ENCODE results near the gene VEGFA. TPM values are rescaled to one million over a fixed set of nuclear protein-coding genes. Genes with fewer than 3 reads are reported as not detected.

The VEGFA gene
- polyA plus RNA-seq, 3 donors = 19.0 to 454 (median 32.0) TPM

DNA sequence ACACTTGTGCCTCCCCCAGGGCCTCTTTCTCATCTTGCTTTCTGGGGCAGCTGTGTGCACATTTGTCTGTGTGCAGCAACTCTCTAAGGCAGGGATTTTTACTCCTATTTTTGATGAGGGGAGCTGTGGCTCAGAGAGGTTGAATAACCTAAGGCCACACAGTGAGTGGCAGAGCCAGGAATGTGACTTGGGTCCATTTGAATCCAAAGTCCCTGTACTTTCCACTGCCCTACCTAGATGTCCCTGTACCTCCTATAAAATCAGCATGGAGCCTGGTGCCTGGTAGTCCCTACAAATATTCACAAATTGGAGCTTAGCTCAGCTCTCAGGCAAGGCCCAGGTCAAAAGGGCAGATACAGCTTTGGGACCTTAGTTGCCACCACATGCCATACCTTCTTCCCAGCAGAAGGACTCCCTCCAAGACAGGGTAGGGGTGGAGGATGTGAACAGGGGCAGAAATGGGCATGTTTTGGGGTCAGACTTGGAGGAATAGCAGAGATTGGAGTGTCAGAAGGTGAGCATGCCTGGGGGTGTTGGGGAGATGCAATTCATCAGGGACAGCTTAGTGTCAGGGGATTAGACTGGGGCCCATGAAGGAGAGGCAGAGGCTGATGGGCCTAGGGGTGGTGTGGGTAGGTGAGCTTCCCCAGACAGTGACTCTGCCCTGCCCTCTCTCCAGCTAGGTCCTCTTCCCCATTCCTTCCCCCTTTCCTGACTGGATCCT, 4.1 kb upstream of the VEGFA start:
- peaks cover 21 to 24% of the 10 kb centered on the region in 2 donors for H3K4me1 ChIP-seq (ENCODE audit: control insufficient read depth in 1 of 2, insufficient read depth in 2 of 2, low read length in 2 of 2)
- no peaks in the 10 kb centered on the region for H3K9me3 ChIP-seq (replicated peaks in 1 of 2; ENCODE audit: control insufficient read depth in 1 of 2, insufficient read depth in 1 of 2, low read length in 2 of 2)
- peaks cover 0 to 2% (median 0%) of the 10 kb centered on the region in 7 donors for H3K9me3 Mint-ChIP-seq
- H3K4me3 Mint-ChIP-seq = no peak overlapping the region
- H3K4me3 ChIP-seq (replicated peaks in 1 of 3; ENCODE audit: low read depth in 2 of 3, low read length in 3 of 3) = no peak overlapping the region
- H4K20me1 ChIP-seq (ENCODE audit: insufficient read depth, low read length) = peaks cover 7% of the 10 kb centered on the region
- no peak overlapping the region for H3K27ac ChIP-seq (ENCODE audit: low read depth in 1 of 2, low read length in 2 of 2)
- no peak overlapping the region for H2AFZ ChIP-seq (ENCODE audit: insufficient read depth, low read depth, low read length, poor library complexity, severe bottlenecking)
- no peaks in the 10 kb centered on the region for H3K36me3 ChIP-seq (replicated peaks in 1 of 2; ENCODE audit: control insufficient read depth in 1 of 2, insufficient read depth in 2 of 2, low read length in 2 of 2)
- H3K9ac ChIP-seq (ENCODE audit: insufficient read depth, low read length, poor library complexity, severe bottlenecking) = no peak overlapping the region
- no peak for DNase-seq
- intact Hi-C loops (cut with micrococcal nuclease) = loop anchor here in 1 of 2 donors (5.0 kb wide), 2 partner anchors 39 to 51 kb away; no protein-coding TSS in a partner anchor
- H3K4me2 ChIP-seq (replicated peaks; ENCODE audit: extremely low read depth, low read length, poor library complexity, severe bottlenecking) = no peak overlapping the region
- peak overlapping the region in 1 of 7 donors; percentile 26 for H3K27ac Mint-ChIP-seq
- H3K27me3 Mint-ChIP-seq (ENCODE audit: low read depth in 3 of 3) = peaks cover 16 to 19% (median 17%) of the 10 kb centered on the region in 3 donors
- H3K79me2 ChIP-seq (ENCODE audit: insufficient read depth, low read length) = peaks cover 4% of the 10 kb centered on the region
- TF ChIP-seq, protein P1, sequence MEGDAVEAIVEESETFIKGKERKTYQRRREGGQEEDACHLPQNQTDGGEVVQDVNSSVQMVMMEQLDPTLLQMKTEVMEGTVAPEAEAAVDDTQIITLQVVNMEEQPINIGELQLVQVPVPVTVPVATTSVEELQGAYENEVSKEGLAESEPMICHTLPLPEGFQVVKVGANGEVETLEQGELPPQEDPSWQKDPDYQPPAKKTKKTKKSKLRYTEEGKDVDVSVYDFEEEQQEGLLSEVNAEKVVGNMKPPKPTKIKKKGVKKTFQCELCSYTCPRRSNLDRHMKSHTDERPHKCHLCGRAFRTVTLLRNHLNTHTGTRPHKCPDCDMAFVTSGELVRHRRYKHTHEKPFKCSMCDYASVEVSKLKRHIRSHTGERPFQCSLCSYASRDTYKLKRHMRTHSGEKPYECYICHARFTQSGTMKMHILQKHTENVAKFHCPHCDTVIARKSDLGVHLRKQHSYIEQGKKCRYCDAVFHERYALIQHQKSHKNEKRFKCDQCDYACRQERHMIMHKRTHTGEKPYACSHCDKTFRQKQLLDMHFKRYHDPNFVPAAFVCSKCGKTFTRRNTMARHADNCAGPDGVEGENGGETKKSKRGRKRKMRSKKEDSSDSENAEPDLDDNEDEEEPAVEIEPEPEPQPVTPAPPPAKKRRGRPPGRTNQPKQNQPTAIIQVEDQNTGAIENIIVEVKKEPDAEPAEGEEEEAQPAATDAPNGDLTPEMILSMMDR (IDR thresholded peaks at IDR 0.05) = no peak
- H3K27me3 ChIP-seq (ENCODE audit: control insufficient read depth in 2 of 2, insufficient read depth in 2 of 2, low read length in 2 of 2) = peaks cover 0 to 1% of the 10 kb centered on the region in 2 donors
- peaks cover 28% of the 10 kb centered on the region for H3K4me1 Mint-ChIP-seq
- no peaks in the 10 kb centered on the region for H3K36me3 Mint-ChIP-seq

DNA sequence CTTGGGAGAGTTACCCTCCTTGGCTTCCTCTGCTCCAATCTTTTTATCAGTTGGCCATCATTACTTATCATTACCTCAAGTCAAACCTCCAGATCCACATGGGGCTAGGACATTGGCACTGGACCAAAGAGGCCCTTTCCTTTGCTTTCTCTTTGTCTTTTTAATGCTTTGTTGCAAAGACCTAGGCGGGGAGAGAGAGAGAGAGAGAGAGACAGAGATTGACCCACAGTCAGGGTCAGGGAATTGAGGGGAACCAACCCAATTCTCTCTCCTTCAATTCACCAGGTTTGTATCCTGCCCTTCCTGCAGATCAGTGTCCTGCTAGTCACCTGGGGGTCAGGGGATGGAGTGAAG, 3.5 kb upstream of the VEGFA start:
- Histone ChIP-seq H3K79me2 (ENCODE audit: insufficient read depth, low read length) (peaks cover 9% of the 10 kb centered on the region), H3K9me3 (replicated peaks in 1 of 2; ENCODE audit: control insufficient read depth in 1 of 2, insufficient read depth in 1 of 2, low read length in 2 of 2) (no peaks in the 10 kb centered on the region), H3K4me1 (ENCODE audit: control insufficient read depth in 1 of 2, insufficient read depth in 2 of 2, low read length in 2 of 2) (peaks cover 21 to 24% of the 10 kb centered on the region in 2 donors), H3K27ac (ENCODE audit: low read depth in 1 of 2, low read length in 2 of 2) (no peak overlapping the region), H3K9ac (ENCODE audit: insufficient read depth, low read length, poor library complexity, severe bottlenecking) (no peak overlapping the region), H4K20me1 (ENCODE audit: insufficient read depth, low read length) (peaks cover 12% of the 10 kb centered on the region), H3K27me3 (ENCODE audit: control insufficient read depth in 2 of 2, insufficient read depth in 2 of 2, low read length in 2 of 2) (no peaks in the 10 kb centered on the region), H3K36me3 (replicated peaks in 1 of 2; ENCODE audit: control insufficient read depth in 1 of 2, insufficient read depth in 2 of 2, low read length in 2 of 2) (no peaks in the 10 kb centered on the region), H3K4me2 (replicated peaks; ENCODE audit: extremely low read depth, low read length, poor library complexity, severe bottlenecking) (no peak overlapping the region), H2AFZ (ENCODE audit: insufficient read depth, low read depth, low read length, poor library complexity, severe bottlenecking) (no peak overlapping the region), H3K4me3 (replicated peaks in 1 of 3; ENCODE audit: low read depth in 2 of 3, low read length in 3 of 3) (no peak overlapping the region)
- WGBS (ENCODE audit: insufficient coverage) = no CpG with 5 or more reads among the region's 1 CpG
- peaks cover 28% of the 10 kb centered on the region for H3K4me1 Mint-ChIP-seq
- TF ChIP-seq, protein P1 (IDR thresholded peaks at IDR 0.05) = no peak
- intact Hi-C loops (cut with micrococcal nuclease) = loop anchor here in 1 of 2 donors (5.0 kb wide), 2 partner anchors 39 to 51 kb away; no protein-coding TSS in a partner anchor
- H3K36me3 Mint-ChIP-seq = no peaks in the 10 kb centered on the region
- H3K4me3 Mint-ChIP-seq = no peak overlapping the region
- H3K27ac Mint-ChIP-seq = no peak overlapping the region
- peaks cover 0 to 2% (median 0%) of the 10 kb centered on the region in 7 donors for H3K9me3 Mint-ChIP-seq
- peaks cover 14 to 18% (median 15%) of the 10 kb centered on the region in 3 donors for H3K27me3 Mint-ChIP-seq (ENCODE audit: low read depth in 3 of 3)
- no peak for DNase-seq

Data from CD14-positive monocyte (primary cell).